IPS-18a (cell line): ENCODE data around the gene DEGS2.

ENCODE experiments used
- H3K27ac ChIP-seq: one replicate; pipeline ENCODE4 v1.5.1; 2013; ENCODE audit warnings: low read length
- H3K27me3 ChIP-seq: one replicate; pipeline ENCODE4 v1.6.1; 2013; ENCODE audit warnings: mild to moderate bottlenecking, low read length; ENCODE audit not compliant: control insufficient read depth, insufficient read depth
- H3K36me3 ChIP-seq: one replicate; pipeline ENCODE4 v1.6.1; 2013; ENCODE audit warnings: low read depth, low read length; ENCODE audit not compliant: control insufficient read depth
- H3K4me1 ChIP-seq: one replicate; pipeline ENCODE4 v1.6.1; 2013; ENCODE audit warnings: low read depth, low read length; ENCODE audit not compliant: control insufficient read depth
- H3K4me3 ChIP-seq: one replicate; pipeline ENCODE4 v1.5.1; 2013; ENCODE audit warnings: low read length
- H3K9ac ChIP-seq: one replicate; pipeline ENCODE4 v1.6.1; 2013; ENCODE audit warnings: mild to moderate bottlenecking, low read length, moderate library complexity
- H3K9me3 ChIP-seq: one replicate; pipeline ENCODE4 v1.6.1; 2013; ENCODE audit warnings: low read depth, low read length; ENCODE audit not compliant: control insufficient read depth

DEGS2 gene

DNA sequence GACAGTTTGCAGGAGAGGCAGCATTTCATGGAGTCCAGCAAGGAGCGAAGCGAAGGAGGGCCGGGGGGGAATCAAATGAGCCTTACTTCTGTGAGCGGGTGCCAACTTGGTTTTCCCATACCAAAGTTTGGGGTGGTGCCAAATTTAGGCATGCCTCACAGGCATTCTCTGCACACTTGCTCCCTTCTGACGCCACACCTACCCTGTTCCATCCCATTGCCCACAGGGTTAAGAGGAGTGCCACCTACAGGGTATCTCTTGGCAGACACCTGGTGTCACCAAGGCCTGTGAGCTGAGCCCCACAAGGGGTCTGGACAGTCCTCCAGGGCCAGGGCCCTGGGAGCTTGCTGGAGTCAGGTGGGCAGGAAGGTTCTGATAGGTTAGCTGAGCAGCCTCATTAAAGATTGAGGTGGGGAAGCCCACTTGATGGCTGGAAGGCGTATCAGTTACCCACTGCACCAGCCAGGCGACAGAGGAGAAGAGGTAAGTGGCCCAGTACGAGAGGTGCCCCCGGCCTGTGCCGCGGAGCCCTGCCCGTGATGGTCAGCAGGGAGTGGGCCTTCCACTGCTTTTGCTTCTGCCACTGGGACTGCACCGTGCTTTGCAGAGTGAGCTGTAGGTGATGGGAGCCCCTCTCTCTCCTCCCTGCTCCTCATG, 45.2 kb downstream of the DEGS2 start:
- no peaks in the 10 kb centered on the region for H3K36me3 ChIP-seq
- H3K9ac ChIP-seq, result no peak overlapping the region
- no peak overlapping the region for H3K4me3 ChIP-seq
- H3K4me1 ChIP-seq, result no peaks in the 10 kb centered on the region
- no peaks in the 10 kb centered on the region for H3K27me3 ChIP-seq
- H3K9me3 ChIP-seq, result no peaks in the 10 kb centered on the region
- H3K27ac ChIP-seq, result no peak overlapping the region

- Histone ChIP-seq H3K4me1 (peaks cover 3% of the 10 kb centered on the region), H3K36me3 (no peaks in the 10 kb centered on the region), H3K27ac (no peak overlapping the region), H3K27me3 (no peaks in the 10 kb centered on the region), H3K9ac (no peak overlapping the region), H3K4me3 (no peak overlapping the region), H3K9me3 (no peaks in the 10 kb centered on the region)
Measured at GRCh38 chr14:100111931-100112704, 47.3 kb downstream of the DEGS2 start.

DNA sequence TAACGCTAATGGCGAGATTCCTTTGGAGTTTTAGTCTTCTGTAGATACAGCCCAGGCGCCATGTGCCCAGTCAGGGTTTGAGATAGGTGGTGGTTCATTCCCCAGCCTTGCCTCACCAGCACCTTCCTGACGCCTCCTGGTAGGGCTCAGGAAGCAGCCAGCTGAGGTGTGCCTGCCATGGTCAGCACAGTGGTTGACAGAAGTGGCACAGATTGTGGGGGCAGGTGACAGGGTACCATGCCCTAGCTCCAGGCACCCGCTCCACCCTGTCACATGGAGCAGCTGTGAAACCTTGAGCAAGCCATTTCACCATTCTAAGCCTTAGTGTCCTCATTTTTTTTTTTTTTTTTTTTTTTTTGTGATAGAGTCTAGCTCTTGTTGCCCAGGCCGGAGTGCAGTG, 48.6 kb downstream of the DEGS2 start:
- H3K36me3 ChIP-seq, result no peaks in the 10 kb centered on the region
- no peak overlapping the region for H3K9ac ChIP-seq
- H3K9me3 ChIP-seq, result no peaks in the 10 kb centered on the region

DNA sequence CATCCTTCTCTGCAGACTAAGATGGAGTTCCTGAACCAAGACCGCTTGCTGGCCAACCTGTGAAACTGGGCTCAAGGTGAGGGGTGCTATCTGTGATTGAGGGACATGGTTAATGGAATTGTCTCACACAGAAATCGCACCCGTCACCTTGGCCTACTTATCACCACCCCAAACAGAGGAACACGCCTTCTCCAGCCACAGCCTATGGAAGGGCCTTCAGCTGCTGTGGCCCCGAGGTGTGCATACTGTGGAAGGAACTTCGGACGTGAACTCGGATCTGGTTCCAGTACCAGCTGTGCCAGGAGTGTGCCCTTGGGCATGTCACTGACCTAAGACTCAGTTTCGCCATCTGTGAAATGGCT, 49.9 kb downstream of the DEGS2 start:
- H3K4me3 ChIP-seq, result no peak overlapping the region
- H3K36me3 ChIP-seq, result no peaks in the 10 kb centered on the region
- no peak overlapping the region for H3K9ac ChIP-seq
- no peaks in the 10 kb centered on the region for H3K27me3 ChIP-seq
- H3K9me3 ChIP-seq, result no peaks in the 10 kb centered on the region
- no peak overlapping the region for H3K27ac ChIP-seq
- peaks cover 3% of the 10 kb centered on the region for H3K4me1 ChIP-seq

More for the DNA sequence above, 48.6 kb downstream of the DEGS2 start:
- no peak overlapping the region for H3K4me3 ChIP-seq
- H3K27me3 ChIP-seq, result no peaks in the 10 kb centered on the region
- no peak overlapping the region for H3K27ac ChIP-seq
- H3K4me1 ChIP-seq, result peaks cover 3% of the 10 kb centered on the region

DNA sequence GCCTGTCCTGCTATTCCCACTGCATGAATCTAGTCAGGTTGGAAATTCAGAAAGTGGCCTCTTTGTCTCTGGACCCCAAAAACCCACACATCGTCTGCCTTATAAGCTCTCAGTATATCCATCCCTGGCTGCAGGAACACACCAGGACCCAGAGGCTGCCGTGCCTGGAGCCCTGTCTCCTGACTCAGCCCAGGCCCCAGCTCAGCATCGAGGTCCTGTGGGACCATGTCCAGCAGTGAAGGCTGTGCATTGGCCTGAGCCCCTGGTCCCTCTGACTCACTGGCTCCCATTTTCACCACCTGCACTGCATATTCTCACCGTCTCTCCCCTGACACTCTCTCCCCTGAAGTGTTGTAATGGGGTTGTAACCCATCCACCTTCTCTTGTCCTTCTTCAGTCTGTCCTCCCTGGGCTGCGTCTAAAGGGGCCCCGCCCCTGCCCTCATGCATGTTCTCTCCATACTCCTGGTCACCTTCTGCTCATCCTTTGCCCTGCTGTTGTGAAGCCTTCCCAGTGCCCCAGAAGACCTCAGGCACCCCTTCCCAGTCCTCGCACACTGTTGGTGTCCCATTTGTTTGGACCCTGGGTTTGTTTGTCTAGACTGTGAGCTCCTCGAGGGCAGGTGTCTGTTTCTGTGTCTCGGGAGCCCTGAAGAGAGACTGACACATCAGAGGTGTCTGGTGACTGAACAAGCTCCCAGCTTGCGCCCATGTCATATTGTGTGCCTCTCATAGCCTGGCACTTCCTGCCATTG, 50.4 kb downstream of the DEGS2 start:
- H3K4me1 ChIP-seq, result peaks cover 3% of the 10 kb centered on the region
- no peak overlapping the region for H3K4me3 ChIP-seq
- H3K27ac ChIP-seq, result no peak overlapping the region
- H3K9me3 ChIP-seq, result no peaks in the 10 kb centered on the region
- no peaks in the 10 kb centered on the region for H3K36me3 ChIP-seq
- no peaks in the 10 kb centered on the region for H3K27me3 ChIP-seq
- no peak overlapping the region for H3K9ac ChIP-seq

- H3K27ac ChIP-seq, result no peak overlapping the region
- H3K9ac ChIP-seq, result no peak overlapping the region
- no peak overlapping the region for H3K4me3 ChIP-seq
- H3K4me1 ChIP-seq, result peaks cover 3% of the 10 kb centered on the region
- no peaks in the 10 kb centered on the region for H3K27me3 ChIP-seq
- no peaks in the 10 kb centered on the region for H3K36me3 ChIP-seq
- no peaks in the 10 kb centered on the region for H3K9me3 ChIP-seq
Measured at GRCh38 chr14:100108042-100108825, 51.2 kb downstream of the DEGS2 start.

GRCh38 chr14:100107236-100107635, 52.2 kb downstream of the DEGS2 start:
- no peak overlapping the region for H3K4me3 ChIP-seq
- H3K27me3 ChIP-seq, result no peaks in the 10 kb centered on the region
- H3K4me1 ChIP-seq, result peaks cover 3% of the 10 kb centered on the region
- H3K9me3 ChIP-seq, result no peaks in the 10 kb centered on the region
- no peaks in the 10 kb centered on the region for H3K36me3 ChIP-seq
- no peak overlapping the region for H3K9ac ChIP-seq
- no peak overlapping the region for H3K27ac ChIP-seq

DNA sequence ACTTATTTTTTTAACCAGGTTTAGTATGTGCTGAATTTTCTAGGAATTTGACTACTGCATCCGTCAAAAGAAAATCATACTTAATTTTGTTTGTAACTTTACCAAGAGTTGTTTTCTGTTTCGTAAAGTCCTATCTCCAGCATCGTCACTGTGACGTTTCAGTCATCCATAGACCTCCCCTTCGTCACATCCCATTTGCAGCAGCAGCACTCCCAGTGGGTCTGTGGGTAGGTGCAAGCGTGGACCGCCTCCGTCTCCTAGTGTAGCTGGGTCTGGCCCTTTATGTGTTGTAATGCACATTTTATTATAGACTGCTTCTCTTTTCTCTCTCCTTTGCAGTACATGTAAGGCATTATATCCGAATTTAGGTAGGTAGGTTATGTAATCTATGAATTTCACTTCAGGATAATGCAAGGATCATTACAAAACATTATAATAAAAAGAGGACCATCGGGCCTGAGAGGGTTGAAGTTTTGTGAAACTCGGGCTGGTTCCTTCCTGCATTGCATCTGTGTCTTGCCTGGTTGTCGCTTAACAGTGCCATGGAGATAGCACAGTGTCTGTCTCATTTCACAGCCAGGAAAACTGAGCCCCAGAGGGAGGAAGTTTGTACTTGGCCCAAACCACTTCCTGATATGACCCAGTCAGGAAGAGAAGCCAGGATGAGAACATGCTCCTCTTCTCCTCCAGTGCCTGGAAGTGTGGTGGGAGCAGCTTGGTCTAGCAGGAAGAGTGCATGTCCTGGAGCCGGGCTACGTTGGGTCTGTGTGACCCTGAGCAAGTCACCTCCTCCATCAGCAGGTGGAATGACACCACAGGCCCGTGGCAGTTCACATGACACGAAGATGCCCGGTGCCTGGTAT, 53.0 kb downstream of the DEGS2 start:
- H3K27ac ChIP-seq, result no peak overlapping the region

DNA sequence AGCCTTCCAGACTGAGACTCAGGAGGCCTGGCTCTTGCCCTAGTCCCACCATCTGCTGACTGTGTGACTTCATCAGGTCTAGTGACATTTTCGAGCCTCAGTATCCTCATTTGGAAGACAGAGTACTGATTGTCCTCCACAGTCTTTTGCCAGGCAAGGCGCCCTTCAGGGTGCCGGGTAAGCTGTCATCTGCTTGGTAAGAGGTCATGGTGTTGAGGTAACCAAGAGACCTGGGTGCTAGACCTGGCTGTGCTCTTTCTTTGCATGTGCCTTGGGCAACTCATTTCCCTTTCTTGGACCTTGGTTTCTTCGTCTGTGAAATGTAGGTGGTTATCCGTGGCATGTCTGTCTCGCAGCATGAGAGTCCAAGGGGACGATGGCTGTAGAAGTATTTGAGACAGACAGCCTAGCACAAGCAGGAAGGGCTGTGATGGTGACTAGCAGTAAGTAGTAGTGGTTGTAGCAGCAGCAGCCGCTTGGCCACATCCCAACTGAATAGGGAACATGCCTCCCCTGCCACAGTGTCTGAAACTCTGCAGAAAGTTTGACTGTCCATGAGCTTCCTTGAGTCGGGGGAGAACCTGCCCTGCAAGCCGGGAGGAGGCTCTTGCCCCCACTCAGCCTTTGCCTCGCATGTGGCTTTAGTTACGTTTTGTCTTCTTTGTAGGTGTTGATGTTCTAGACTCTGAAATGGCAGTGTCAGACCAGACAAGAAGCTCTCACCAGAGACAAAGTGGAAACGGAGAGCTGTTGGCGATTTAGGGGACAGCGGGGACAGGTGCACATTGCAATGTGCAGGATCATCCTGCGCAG, 53.9 kb downstream of the DEGS2 start:
- H3K27me3 ChIP-seq, result no peaks in the 10 kb centered on the region
- H3K4me1 ChIP-seq, result peaks cover 3% of the 10 kb centered on the region
- H3K27ac ChIP-seq, result no peak overlapping the region
- no peaks in the 10 kb centered on the region for H3K36me3 ChIP-seq
- no peak overlapping the region for H3K4me3 ChIP-seq
- no peak overlapping the region for H3K9ac ChIP-seq
- no peaks in the 10 kb centered on the region for H3K9me3 ChIP-seq

More for the DNA sequence above, 53.0 kb downstream of the DEGS2 start:
- H3K4me1 ChIP-seq, result peaks cover 3% of the 10 kb centered on the region
- H3K27me3 ChIP-seq, result no peaks in the 10 kb centered on the region
- H3K4me3 ChIP-seq, result no peak overlapping the region
- no peaks in the 10 kb centered on the region for H3K9me3 ChIP-seq
- no peak overlapping the region for H3K9ac ChIP-seq
- no peaks in the 10 kb centered on the region for H3K36me3 ChIP-seq
